ENCODE measurements around the gene SSC4D.
A peak's percentile ranks its signal among the peaks of the same experiment; 100 is the strongest.

- no peak for TF ChIP-seq CTCF (IDR thresholded peaks at IDR 0.05; ENCODE audit: control extremely low read depth in 1 of 3, insufficient read depth in 1 of 3, low read depth in 1 of 3, low read length in 3 of 3)
- TF ChIP-seq EGR1 (IDR thresholded peaks at IDR 0.05; ENCODE audit: borderline replicate concordance, low read depth, low read length) = 0 out of 2 replicates have a peak, but pooled peaks have one; percentile 20
- no peak; the same call in none of the 2 replicates for TF ChIP-seq MAX (IDR thresholded peaks at IDR 0.05)
- no peak for TF ChIP-seq BRCA1 (IDR thresholded peaks at IDR 0.05; ENCODE audit: low read depth, low read length)
- TF ChIP-seq JUND (IDR thresholded peaks at IDR 0.05; ENCODE audit: low read length) = no peak
- TF ChIP-seq JUN (IDR thresholded peaks at IDR 0.05; ENCODE audit: low read depth, low read length) = no peak
- TF ChIP-seq GABPA (IDR thresholded peaks at IDR 0.05; ENCODE audit: borderline replicate concordance, insufficient read depth, low read length) = no peak
- TF ChIP-seq USF2 (IDR thresholded peaks at IDR 0.05; ENCODE audit: low read length) = no peak
- no peak for TF ChIP-seq YY1 (IDR thresholded peaks at IDR 0.05; ENCODE audit: low read depth, low read length)
- no peak for TF ChIP-seq RFX5 (IDR thresholded peaks at IDR 0.05; ENCODE audit: borderline replicate concordance, low read depth, low read length)
- TF ChIP-seq RAD21 (IDR thresholded peaks at IDR 0.05 in 1 of 2, conservative IDR thresholded peaks at IDR 0.05 in 1 of 2; ENCODE audit: low read depth in 2 of 2, low read length in 2 of 2) = no peak
These were observed 51.5 kb downstream of the SSC4D start for GRCh38 chr7:76358011-76358480.
